DOHH2 (cell line): ENCODE measurements around the gene ADAP1.

Experiments
- H3F3A ChIP-seq: fragments of 200-600 bp; sonication (generic), shearing (Covaris generic); 2 replicates; pipeline ENCODE4 v1.6.0; 2016; ENCODE audit warnings: antibody characterized with exemption, mild to moderate bottlenecking; ENCODE audit not compliant: control insufficient read depth, insufficient read depth
- H3K27ac ChIP-seq: fragments of 200-600 bp; sonication (generic); 2 replicates; pipeline ENCODE4 v1.5.1; 2014; ENCODE audit warnings: low read depth, mild to moderate bottlenecking, low read length, moderate library complexity
- H3K27me3 ChIP-seq: fragments of 200-600 bp; sonication (generic); 2 replicates; pipeline ENCODE4 v1.6.1; 2014; ENCODE audit warnings: mild to moderate bottlenecking, low read length, mixed read lengths; ENCODE audit not compliant: control insufficient read depth
- H3K36me3 ChIP-seq: fragments of 200-600 bp; sonication (generic); 2 replicates; pipeline ENCODE4 v1.6.1; 2014; ENCODE audit warnings: mild to moderate bottlenecking, low read length, moderate library complexity, mixed read lengths; ENCODE audit not compliant: control insufficient read depth
- H3K4me1 ChIP-seq: fragments of 200-600 bp; sonication (generic); 2 replicates; pipeline ENCODE4 v1.6.1; 2014; ENCODE audit warnings: mild to moderate bottlenecking, low read length, mixed read lengths; ENCODE audit not compliant: control insufficient read depth
- H3K4me2 ChIP-seq: fragments of 200-600 bp; sonication (generic); 2 replicates; pipeline ENCODE4 v1.6.0; 2014; ENCODE audit warnings: mild to moderate bottlenecking, low read length, moderate library complexity
- H3K4me3 ChIP-seq: fragments of 200-600 bp; sonication (generic); 2 replicates; pipeline ENCODE4 v1.5.1; 2014; ENCODE audit warnings: mild to moderate bottlenecking, low read length, mixed read lengths
- H3K79me2 ChIP-seq: fragments of 200-600 bp; sonication (generic); 2 replicates; pipeline ENCODE4 v1.6.1; 2014; ENCODE audit warnings: mild to moderate bottlenecking, low read length, mixed read lengths; ENCODE audit not compliant: control insufficient read depth
- H3K9me2 ChIP-seq: fragments of 200-600 bp; sonication (generic); replicated peaks from 2 replicates; pipeline ENCODE4 v1.6.1; 2014; ENCODE audit warnings: mild to moderate bottlenecking, low read length, mixed read lengths; ENCODE audit not compliant: control insufficient read depth
- H3K9me3 ChIP-seq: fragments of 200-600 bp; sonication (generic); 2 replicates; pipeline ENCODE4 v1.6.1; 2014; ENCODE audit warnings: antibody characterized with exemption, low read length, mixed read lengths; ENCODE audit not compliant: control insufficient read depth, insufficient read depth
- H4K20me1 ChIP-seq: fragments of 200-600 bp; sonication (generic); 2 replicates; pipeline ENCODE4 v1.6.0; 2014; ENCODE audit warnings: low read depth, mild to moderate bottlenecking, antibody characterized with exemption, low read length, moderate library complexity; ENCODE audit not compliant: control insufficient read depth, insufficient read depth
- EZH2phosphoT487 ChIP-seq: fragments of 200-600 bp; sonication (generic); IDR thresholded peaks from 2 replicates; pipeline ENCODE4 v1.6.1; 2017; ENCODE audit warnings: borderline replicate concordance, mild to moderate bottlenecking, antibody characterized with exemption, low read length, moderate library complexity, mixed read lengths
- TF ChIP-seq, protein P1 (sequence below): fragments of 200-600 bp; sonication (generic); IDR thresholded peaks from one replicate; pipeline ENCODE4 v1.5.1; 2014; ENCODE audit warnings: antibody characterized with exemption, mild to moderate bottlenecking, low read depth, low read length; ENCODE audit not compliant: poor library complexity, severe bottlenecking

The ADAP1 gene

DNA sequence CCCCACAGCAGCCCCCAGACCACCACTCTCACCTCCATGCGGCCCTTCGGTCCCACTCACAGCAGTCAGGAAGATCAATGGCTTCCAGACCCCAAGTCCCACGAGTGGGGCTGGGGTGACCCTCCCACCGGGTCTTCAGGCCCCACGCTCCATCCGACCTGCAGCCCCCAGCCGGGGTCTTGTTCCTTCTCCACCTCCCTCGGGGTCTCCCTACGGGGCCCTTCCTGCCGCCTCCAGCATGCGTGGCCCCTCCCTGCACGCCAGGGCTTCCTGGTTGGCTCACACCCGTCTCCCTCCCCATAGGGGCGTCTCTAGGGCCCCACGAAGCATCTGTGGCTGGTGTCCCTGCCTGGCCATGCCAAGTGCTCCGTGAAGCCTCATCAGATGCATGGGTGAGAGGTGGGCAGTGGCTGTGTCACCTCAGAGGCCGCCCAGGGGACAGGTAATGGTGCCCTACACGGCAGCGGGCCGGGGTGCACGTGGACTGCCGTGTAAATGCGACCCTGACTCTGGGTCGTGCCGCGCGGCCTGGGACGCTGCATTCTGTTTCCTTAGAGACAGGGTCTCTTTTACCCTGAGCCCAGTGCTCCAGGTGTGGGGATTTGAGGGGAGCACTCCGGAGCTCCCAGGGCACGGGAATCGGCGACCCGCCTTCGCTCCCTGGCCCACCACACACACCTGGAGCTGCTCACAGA is 19.9 kb downstream of the ADAP1 start:
- H3K9me2 ChIP-seq = no peaks in the 10 kb centered on the region
- no peak for TF ChIP-seq EZH2phosphoT487
- TF ChIP-seq, protein P1, sequence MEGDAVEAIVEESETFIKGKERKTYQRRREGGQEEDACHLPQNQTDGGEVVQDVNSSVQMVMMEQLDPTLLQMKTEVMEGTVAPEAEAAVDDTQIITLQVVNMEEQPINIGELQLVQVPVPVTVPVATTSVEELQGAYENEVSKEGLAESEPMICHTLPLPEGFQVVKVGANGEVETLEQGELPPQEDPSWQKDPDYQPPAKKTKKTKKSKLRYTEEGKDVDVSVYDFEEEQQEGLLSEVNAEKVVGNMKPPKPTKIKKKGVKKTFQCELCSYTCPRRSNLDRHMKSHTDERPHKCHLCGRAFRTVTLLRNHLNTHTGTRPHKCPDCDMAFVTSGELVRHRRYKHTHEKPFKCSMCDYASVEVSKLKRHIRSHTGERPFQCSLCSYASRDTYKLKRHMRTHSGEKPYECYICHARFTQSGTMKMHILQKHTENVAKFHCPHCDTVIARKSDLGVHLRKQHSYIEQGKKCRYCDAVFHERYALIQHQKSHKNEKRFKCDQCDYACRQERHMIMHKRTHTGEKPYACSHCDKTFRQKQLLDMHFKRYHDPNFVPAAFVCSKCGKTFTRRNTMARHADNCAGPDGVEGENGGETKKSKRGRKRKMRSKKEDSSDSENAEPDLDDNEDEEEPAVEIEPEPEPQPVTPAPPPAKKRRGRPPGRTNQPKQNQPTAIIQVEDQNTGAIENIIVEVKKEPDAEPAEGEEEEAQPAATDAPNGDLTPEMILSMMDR = no peak
- H3K27ac ChIP-seq = no peak overlapping the region
- H3K27me3 ChIP-seq = peaks cover 29% of the 10 kb centered on the region
- H3K9me3 ChIP-seq = 0 out of 2 replicates have a peak, but pooled peaks cover under 1% of the 10 kb centered on the region
- H3K79me2 ChIP-seq = no peaks in the 10 kb centered on the region
- no peaks in the 10 kb centered on the region for H3K36me3 ChIP-seq
- H3F3A ChIP-seq = no peaks in the 10 kb centered on the region
- H3K4me1 ChIP-seq = no peaks in the 10 kb centered on the region
- no peak overlapping the region for H3K4me2 ChIP-seq
- H4K20me1 ChIP-seq = no peaks in the 10 kb centered on the region
- H3K4me3 ChIP-seq = no peak overlapping the region

DNA sequence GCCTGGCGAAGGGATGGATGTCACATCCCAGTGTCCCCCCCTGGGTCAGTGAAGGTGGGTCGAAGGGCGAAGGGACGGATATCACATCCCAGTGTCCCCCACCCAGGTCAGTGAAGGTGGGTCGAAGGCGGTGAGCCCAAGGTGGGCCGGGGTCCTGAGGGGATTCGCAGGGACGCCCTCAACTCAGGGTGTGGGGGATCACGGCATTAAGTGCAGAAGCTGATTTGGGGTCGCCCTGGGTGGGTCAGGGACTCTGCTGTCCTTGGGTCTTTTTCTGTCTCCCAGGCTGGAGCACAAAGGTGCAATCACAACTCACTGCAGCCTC is 21.9 kb downstream of the ADAP1 start:
- Histone ChIP-seq H3K4me2 (no peak overlapping the region), H3K27me3 (peaks cover 42% of the 10 kb centered on the region), H3K4me1 (no peaks in the 10 kb centered on the region), H3K36me3 (no peaks in the 10 kb centered on the region), H3K79me2 (no peaks in the 10 kb centered on the region), H3F3A (no peaks in the 10 kb centered on the region), H3K9me2 (no peaks in the 10 kb centered on the region), H4K20me1 (0 out of 2 replicates have a peak, but pooled peaks cover 3% of the 10 kb centered on the region), H3K9me3 (no peaks in the 10 kb centered on the region), H3K27ac (no peak overlapping the region), H3K4me3 (no peak overlapping the region)
- TF ChIP-seq, protein P1 = no peak
- TF ChIP-seq EZH2phosphoT487 = no peak

DNA sequence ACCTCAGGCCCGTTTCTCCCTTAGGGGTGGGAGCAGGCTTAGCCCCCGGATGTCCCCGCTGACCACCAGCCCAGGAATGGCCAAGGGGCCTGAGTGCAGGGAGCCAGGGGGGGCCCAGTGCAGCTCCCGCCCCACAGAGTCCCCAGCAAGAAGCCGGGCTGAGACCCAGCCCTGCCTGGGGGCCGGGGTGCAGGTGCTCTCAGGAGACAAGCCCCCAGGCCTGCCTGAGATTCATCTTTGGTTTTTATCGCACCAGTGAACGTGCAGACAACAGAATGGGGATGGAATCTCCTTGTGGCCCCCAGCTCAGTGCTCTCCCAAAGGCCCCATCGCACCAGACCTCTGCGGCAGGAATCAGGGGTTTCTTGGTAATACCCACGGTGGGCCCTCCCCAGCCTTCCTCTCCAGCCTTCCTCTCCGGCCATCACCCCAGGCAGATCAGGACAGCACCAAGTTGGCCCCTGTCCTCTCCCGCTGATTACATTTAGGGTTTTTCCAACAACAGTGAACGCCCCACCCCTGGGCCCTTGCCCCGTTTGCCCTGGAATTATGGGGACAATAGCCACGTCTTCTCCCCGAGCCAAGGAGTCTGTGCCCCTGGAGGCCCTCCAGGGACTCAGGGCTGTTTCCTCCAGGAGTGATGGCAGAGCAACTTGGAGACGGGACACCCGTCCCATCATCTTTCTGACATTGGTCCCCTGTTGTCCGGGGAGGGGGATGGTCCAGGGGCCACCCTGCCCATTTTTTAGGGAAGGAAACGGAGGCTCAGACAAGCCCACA is 22.4 kb downstream of the ADAP1 start:
- H3K79me2 ChIP-seq = no peaks in the 10 kb centered on the region
- peaks cover 47% of the 10 kb centered on the region for H3K27me3 ChIP-seq
- no peaks in the 10 kb centered on the region for H3K4me1 ChIP-seq
- no peaks in the 10 kb centered on the region for H3K9me2 ChIP-seq
- no peaks in the 10 kb centered on the region for H3F3A ChIP-seq
- TF ChIP-seq EZH2phosphoT487 = no peak
- TF ChIP-seq, protein P1 = no peak
- H3K27ac ChIP-seq = no peak overlapping the region
- H3K4me3 ChIP-seq = no peak overlapping the region
- H3K4me2 ChIP-seq = no peak overlapping the region
- 0 out of 2 replicates have a peak, but pooled peaks cover 3% of the 10 kb centered on the region for H4K20me1 ChIP-seq
- H3K36me3 ChIP-seq = no peaks in the 10 kb centered on the region
- no peaks in the 10 kb centered on the region for H3K9me3 ChIP-seq
